ENCODE measurements around the gene VPS9D1. TPM values are rescaled to one million over a fixed set of nuclear protein-coding genes. Genes with fewer than 3 reads are reported as not detected.
A peak's percentile ranks its signal among the peaks of the same experiment; 100 is the strongest.

Gene VPS9D1
- polyA plus RNA-seq, 1 donor from 2014 or later: 29.9 TPM

DNA sequence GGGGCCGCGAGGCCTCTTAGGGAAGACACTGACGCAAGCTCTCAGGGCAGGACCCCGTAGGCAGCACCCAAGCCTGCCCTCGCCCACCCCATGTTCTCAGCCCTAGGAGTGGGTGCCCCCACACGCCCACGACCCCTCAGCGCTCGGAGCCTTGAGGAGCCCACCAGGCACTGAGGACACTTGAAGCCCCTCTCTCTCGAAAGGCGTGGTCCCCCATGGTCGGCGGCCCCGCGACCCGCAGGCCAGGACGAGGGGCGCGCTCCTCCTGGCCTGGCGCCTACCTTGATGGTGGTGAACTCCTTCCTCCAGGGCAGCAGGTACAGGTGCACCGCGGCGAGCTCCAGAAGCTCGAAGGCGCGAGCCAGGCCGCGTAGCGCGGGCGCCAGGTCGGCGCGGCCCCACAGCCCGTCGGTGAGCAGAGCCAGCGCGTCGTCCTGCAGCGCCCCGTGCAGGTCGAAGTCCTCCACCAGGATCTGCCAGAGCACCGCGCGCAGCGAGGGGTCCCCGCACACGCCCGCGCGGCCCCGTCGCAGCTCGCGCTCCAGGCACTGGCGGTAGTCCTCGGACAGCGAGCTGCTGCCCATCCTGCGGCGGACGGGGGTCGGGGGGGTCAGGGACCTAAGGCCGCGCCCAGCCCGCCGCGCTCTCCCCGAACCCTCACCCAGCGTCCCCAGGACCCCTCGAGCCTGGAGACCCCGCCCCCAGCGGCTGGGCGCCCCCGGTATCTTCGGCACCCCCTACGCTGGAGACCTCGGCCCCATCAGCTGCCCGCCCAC lies 19.9 kb downstream of the VPS9D1 start:
- Histone ChIP-seq H3K4me2 (ENCODE audit: low read length) (peak overlapping the region; percentile 77), H2AFZ (ENCODE audit: low read depth, low read length) (peak overlapping the region; percentile 45), H3K4me3 (ENCODE audit: low read length) (peak overlapping the region; percentile 96), H3K27ac (ENCODE audit: low read length) (peak overlapping the region; percentile 88), H3K9ac (ENCODE audit: low read length) (peak overlapping the region; percentile 91), H3K79me2 (replicated peaks; ENCODE audit: insufficient read depth, low read length) (no peaks in the 10 kb centered on the region), H3K36me3 (ENCODE audit: insufficient read depth, low read length) (no peaks in the 10 kb centered on the region), H4K20me1 (ENCODE audit: insufficient read depth) (no peaks in the 10 kb centered on the region), H3F3A (ENCODE audit: insufficient read depth, low read length, poor library complexity, severe bottlenecking) (no peaks in the 10 kb centered on the region), H3K9me2 (ENCODE audit: insufficient read depth, low read length) (no peaks in the 10 kb centered on the region), H3K27me3 (ENCODE audit: insufficient read depth, low read depth, low read length) (no peaks in the 10 kb centered on the region), H3K9me3 (ENCODE audit: low read length) (no peaks in the 10 kb centered on the region)
- TF ChIP-seq, protein P1, sequence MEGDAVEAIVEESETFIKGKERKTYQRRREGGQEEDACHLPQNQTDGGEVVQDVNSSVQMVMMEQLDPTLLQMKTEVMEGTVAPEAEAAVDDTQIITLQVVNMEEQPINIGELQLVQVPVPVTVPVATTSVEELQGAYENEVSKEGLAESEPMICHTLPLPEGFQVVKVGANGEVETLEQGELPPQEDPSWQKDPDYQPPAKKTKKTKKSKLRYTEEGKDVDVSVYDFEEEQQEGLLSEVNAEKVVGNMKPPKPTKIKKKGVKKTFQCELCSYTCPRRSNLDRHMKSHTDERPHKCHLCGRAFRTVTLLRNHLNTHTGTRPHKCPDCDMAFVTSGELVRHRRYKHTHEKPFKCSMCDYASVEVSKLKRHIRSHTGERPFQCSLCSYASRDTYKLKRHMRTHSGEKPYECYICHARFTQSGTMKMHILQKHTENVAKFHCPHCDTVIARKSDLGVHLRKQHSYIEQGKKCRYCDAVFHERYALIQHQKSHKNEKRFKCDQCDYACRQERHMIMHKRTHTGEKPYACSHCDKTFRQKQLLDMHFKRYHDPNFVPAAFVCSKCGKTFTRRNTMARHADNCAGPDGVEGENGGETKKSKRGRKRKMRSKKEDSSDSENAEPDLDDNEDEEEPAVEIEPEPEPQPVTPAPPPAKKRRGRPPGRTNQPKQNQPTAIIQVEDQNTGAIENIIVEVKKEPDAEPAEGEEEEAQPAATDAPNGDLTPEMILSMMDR (IDR thresholded peaks at IDR 0.05; ENCODE audit: poor library complexity, severe bottlenecking): peak; percentile 66
- no peak for TF ChIP-seq EZH2 (IDR thresholded peaks at IDR 0.05; ENCODE audit: borderline replicate concordance, insufficient read depth, low read length, poor library complexity, severe bottlenecking)
- TF ChIP-seq, protein P2, sequence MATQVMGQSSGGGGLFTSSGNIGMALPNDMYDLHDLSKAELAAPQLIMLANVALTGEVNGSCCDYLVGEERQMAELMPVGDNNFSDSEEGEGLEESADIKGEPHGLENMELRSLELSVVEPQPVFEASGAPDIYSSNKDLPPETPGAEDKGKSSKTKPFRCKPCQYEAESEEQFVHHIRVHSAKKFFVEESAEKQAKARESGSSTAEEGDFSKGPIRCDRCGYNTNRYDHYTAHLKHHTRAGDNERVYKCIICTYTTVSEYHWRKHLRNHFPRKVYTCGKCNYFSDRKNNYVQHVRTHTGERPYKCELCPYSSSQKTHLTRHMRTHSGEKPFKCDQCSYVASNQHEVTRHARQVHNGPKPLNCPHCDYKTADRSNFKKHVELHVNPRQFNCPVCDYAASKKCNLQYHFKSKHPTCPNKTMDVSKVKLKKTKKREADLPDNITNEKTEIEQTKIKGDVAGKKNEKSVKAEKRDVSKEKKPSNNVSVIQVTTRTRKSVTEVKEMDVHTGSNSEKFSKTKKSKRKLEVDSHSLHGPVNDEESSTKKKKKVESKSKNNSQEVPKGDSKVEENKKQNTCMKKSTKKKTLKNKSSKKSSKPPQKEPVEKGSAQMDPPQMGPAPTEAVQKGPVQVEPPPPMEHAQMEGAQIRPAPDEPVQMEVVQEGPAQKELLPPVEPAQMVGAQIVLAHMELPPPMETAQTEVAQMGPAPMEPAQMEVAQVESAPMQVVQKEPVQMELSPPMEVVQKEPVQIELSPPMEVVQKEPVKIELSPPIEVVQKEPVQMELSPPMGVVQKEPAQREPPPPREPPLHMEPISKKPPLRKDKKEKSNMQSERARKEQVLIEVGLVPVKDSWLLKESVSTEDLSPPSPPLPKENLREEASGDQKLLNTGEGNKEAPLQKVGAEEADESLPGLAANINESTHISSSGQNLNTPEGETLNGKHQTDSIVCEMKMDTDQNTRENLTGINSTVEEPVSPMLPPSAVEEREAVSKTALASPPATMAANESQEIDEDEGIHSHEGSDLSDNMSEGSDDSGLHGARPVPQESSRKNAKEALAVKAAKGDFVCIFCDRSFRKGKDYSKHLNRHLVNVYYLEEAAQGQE (IDR thresholded peaks at IDR 0.05; ENCODE audit: borderline replicate concordance): peak; percentile 5
- no peak for TF ChIP-seq SMC3 (conservative IDR thresholded peaks at IDR 0.05; ENCODE audit: poor library complexity)
- TF ChIP-seq RAD21 (conservative IDR thresholded peaks at IDR 0.05): peak; percentile 56
- peak; percentile 17 for TF ChIP-seq MXI1 (conservative IDR thresholded peaks at IDR 0.05; ENCODE audit: poor library complexity, severe bottlenecking)

DNA sequence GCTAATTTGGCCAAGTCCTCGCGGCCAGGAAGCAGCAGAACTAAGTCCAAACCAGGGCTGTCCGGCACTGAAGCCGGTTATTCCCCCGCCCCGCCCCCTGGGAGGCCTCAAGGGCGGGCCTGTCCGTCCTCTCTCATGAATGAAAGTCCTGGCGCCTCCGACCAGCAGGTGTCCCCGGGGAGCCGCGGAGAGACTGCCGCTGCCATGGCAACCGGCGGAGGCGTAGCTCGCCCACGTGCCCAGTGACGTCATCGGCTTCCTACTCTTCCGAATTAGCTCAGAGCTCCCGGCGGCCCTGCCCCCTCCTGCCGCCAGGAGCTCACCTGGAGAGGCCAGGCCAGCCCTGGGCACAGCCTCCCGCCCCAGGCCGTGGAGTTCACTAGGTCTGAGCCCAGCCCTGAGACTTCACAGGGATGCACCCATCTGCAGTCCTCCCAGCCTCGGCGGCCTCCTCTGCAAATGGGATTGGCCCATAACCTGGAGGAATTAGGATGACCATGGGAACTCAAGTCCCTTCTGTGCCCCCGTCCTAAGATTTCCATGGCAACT lies 20.5 kb downstream of the VPS9D1 start:
- Histone ChIP-seq H3F3A (ENCODE audit: insufficient read depth, low read length, poor library complexity, severe bottlenecking) (no peaks in the 10 kb centered on the region), H3K27me3 (ENCODE audit: insufficient read depth, low read depth, low read length) (no peaks in the 10 kb centered on the region), H3K9me2 (ENCODE audit: insufficient read depth, low read length) (no peaks in the 10 kb centered on the region), H3K36me3 (ENCODE audit: insufficient read depth, low read length) (no peaks in the 10 kb centered on the region), H3K27ac (ENCODE audit: low read length) (peak overlapping the region; percentile 88), H4K20me1 (ENCODE audit: insufficient read depth) (no peaks in the 10 kb centered on the region), H2AFZ (ENCODE audit: low read depth, low read length) (no peak overlapping the region), H3K9me3 (ENCODE audit: low read length) (no peaks in the 10 kb centered on the region), H3K79me2 (replicated peaks; ENCODE audit: insufficient read depth, low read length) (no peaks in the 10 kb centered on the region), H3K4me3 (ENCODE audit: low read length) (peak overlapping the region; percentile 96), H3K4me2 (ENCODE audit: low read length) (peak overlapping the region; percentile 77), H3K9ac (ENCODE audit: low read length) (peak overlapping the region; percentile 91)
- TF ChIP-seq EZH2 (IDR thresholded peaks at IDR 0.05; ENCODE audit: borderline replicate concordance, insufficient read depth, low read length, poor library complexity, severe bottlenecking) (no peak), MXI1 (conservative IDR thresholded peaks at IDR 0.05; ENCODE audit: poor library complexity, severe bottlenecking) (peak; percentile 39), EP300 (conservative IDR thresholded peaks at IDR 0.05; ENCODE audit: poor library complexity, severe bottlenecking) (peak; percentile 57), RAD21 (conservative IDR thresholded peaks at IDR 0.05) (peak; percentile 62), TAF1 (IDR thresholded peaks at IDR 0.05; ENCODE audit: low read depth) (no peak), POLR2AphosphoS5 (IDR thresholded peaks at IDR 0.05) (peak; percentile 82), SMC3 (conservative IDR thresholded peaks at IDR 0.05; ENCODE audit: poor library complexity) (peak; percentile 71)
- TF ChIP-seq, protein P2 (IDR thresholded peaks at IDR 0.05; ENCODE audit: borderline replicate concordance): no peak
- TF ChIP-seq, protein P1 (IDR thresholded peaks at IDR 0.05; ENCODE audit: poor library complexity, severe bottlenecking): peak; percentile 77

Measured in neural cell (in vitro differentiated cells).